ENCODE measurements around the gene LRRC38.

- no peak for TF ChIP-seq EZH2phosphoT487 (IDR thresholded peaks at IDR 0.05; ENCODE audit: borderline replicate concordance, low read length)
- TF ChIP-seq CTCF (conservative IDR thresholded peaks at IDR 0.05; ENCODE audit: low read depth, low read length): no peak
Observed at GRCh38 chr1:13450204-13450603, 63.6 kb downstream of the LRRC38 start.
